SK-N-SH (cell line): Measurements from ENCODE around the gene IL3. TPM values are rescaled to one million over a fixed set of nuclear protein-coding genes. Genes with fewer than 3 reads are reported as not detected.

Experiments
- CTCF ChIA-PET: fragments of 300-600, 350-600 bp; formaldehyde crosslinking; extraction: SDS; loops from one replicate; lab custom pipeline; 2021; lab: Yijun Ruan, JAX
- POLR2A ChIA-PET: fragments of 350-600 bp; sonication (Branson Sonifier 250); formaldehyde crosslinking; extraction: SDS; loops from one replicate; lab custom pipeline; 2020; ENCODE audit warnings: antibody characterized with exemption, inconsistent platforms; lab: Yijun Ruan, JAX
- DNase-seq: peaks from one replicate; pipeline ENCODE4 v3.0.0; 2012
- H2AFZ ChIP-seq: fragments of 200-600 bp; sonication (generic); 2 replicates; pipeline ENCODE4 v1.8.1; 2016; ENCODE audit warnings: antibody characterized with exemption, mild to moderate bottlenecking, low read depth
- H3F3A ChIP-seq: fragments of 200-600 bp; sonication (generic); replicated peaks from 2 replicates; pipeline ENCODE3; 2016; ENCODE audit warnings: antibody characterized with exemption, mild to moderate bottlenecking; ENCODE audit not compliant: insufficient read depth
- H3K27ac ChIP-seq, 2 experiments: fragments of 200-500 bp in 1 of 2; fragments of 200-600 bp in 1 of 2; sonication (Bioruptor generic) in 1 of 2; sonication (generic), shearing (Covaris generic) in 1 of 2; 2 replicates each; pipeline versions ENCODE4 v1.5.1 to v1.6.1; 2014 to 2016; ENCODE audit warnings: low read depth in 2 of 2, inconsistent platforms in 1 of 2, low read length in 1 of 2, mild to moderate bottlenecking in 1 of 2, mixed read lengths in 1 of 2
- H3K27me3 ChIP-seq: fragments of 200-600 bp; sonication (generic), shearing (Covaris generic); 2 replicates; pipeline ENCODE4 v1.6.1; 2016; ENCODE audit warnings: mixed run types; ENCODE audit not compliant: insufficient read depth
- H3K36me3 ChIP-seq, 2 experiments: fragments of 200-500 bp in 1 of 2; fragments of 200-600 bp in 1 of 2; sonication (Bioruptor generic) in 1 of 2; sonication (generic) in 1 of 2; replicated peaks in 1 of 2; 2 replicates each; pipeline versions ENCODE3 to v1.5.1; 2014 to 2016; ENCODE audit warnings: low read length in 1 of 2, mild to moderate bottlenecking in 1 of 2; ENCODE audit not compliant: insufficient read depth in 2 of 2, control insufficient read depth in 1 of 2
- H3K4me1 ChIP-seq, 2 experiments: fragments of 200-500 bp in 1 of 2; fragments of 200-600 bp in 1 of 2; sonication (Bioruptor generic) in 1 of 2; sonication (generic), shearing (Covaris generic) in 1 of 2; 2 replicates each; pipeline versions ENCODE4 v1.5.1 to v1.6.1; 2014 to 2016; ENCODE audit warnings: low read depth in 1 of 2, low read length in 1 of 2, mixed run types in 1 of 2; ENCODE audit not compliant: insufficient read depth in 2 of 2, control insufficient read depth in 1 of 2
- H3K4me2 ChIP-seq: fragments of 200-600 bp; sonication (generic), shearing (Covaris generic); 2 replicates; pipeline ENCODE4 v1.6.1; 2017; ENCODE audit warnings: mixed run types
- H3K4me3 ChIP-seq, 2 experiments: fragments of 200-500 bp in 1 of 2; fragments of 200-600 bp in 1 of 2; sonication (Bioruptor generic) in 1 of 2; sonication (generic), shearing (Covaris generic) in 1 of 2; 2 replicates each; pipeline versions ENCODE4 v1.5.1 to v1.8.1; 2014 to 2016; ENCODE audit warnings: low read depth in 2 of 2, inconsistent platforms in 1 of 2, low read length in 1 of 2, mild to moderate bottlenecking in 1 of 2, mixed read lengths in 1 of 2, moderate library complexity in 1 of 2
- H3K79me2 ChIP-seq: fragments of 200-600 bp; sonication (generic); 2 replicates; pipeline ENCODE4 v1.8.1; 2017; ENCODE audit warnings: mild to moderate bottlenecking; ENCODE audit not compliant: insufficient read depth
- H3K9ac ChIP-seq: fragments of 200-600 bp; sonication (generic); 2 replicates; pipeline ENCODE4 v1.6.1; 2017; ENCODE audit warnings: mixed run types
- H3K9me2 ChIP-seq: fragments of 200-600 bp; sonication (generic); 2 replicates; pipeline ENCODE4 v1.6.1; 2017; ENCODE audit warnings: mixed run types
- H3K9me3 ChIP-seq: fragments of 200-600 bp; sonication (generic); 2 replicates; pipeline ENCODE4 v1.6.1; 2017; ENCODE audit warnings: mixed run types, mild to moderate bottlenecking, moderate library complexity
- H4K20me1 ChIP-seq: fragments of 200-600 bp; sonication (generic); 2 replicates; pipeline ENCODE4 v1.6.1; 2017; ENCODE audit warnings: mild to moderate bottlenecking, mixed run types; ENCODE audit not compliant: insufficient read depth
- EP300 ChIP-seq, 2 experiments: IDR thresholded peaks; 2 replicates each; pipeline versions ENCODE4 v1.4.0 to v1.6.1; 2012; ENCODE audit warnings: borderline replicate concordance in 1 of 2, low read depth in 1 of 2, low read length in 1 of 2
- EZH2phosphoT487 ChIP-seq: fragments of 200-600 bp; sonication (generic); IDR thresholded peaks from 2 replicates; pipeline ENCODE4 v1.6.1; 2017; ENCODE audit warnings: low read depth, mixed run types, mild to moderate bottlenecking, antibody characterized with exemption, moderate library complexity, borderline replicate concordance
- FOSL2 ChIP-seq: IDR thresholded peaks from 2 replicates; pipeline ENCODE4 v1.4.0; 2012; ENCODE audit warnings: low read depth, mild to moderate bottlenecking, moderate library complexity, borderline replicate concordance
- FOXJ3 ChIP-seq: sonication (generic); formaldehyde crosslinking; IDR thresholded peaks from 2 replicates; pipeline ENCODE4 v1.5.1; 2020; ENCODE audit warnings: mild to moderate bottlenecking, missing genetic modification reagents
- MEF2A ChIP-seq: IDR thresholded peaks from 2 replicates; pipeline ENCODE4 v1.4.0; 2012; ENCODE audit warnings: low read depth, borderline replicate concordance
- NRF1 ChIP-seq: IDR thresholded peaks from 2 replicates; pipeline ENCODE4 v1.6.1; 2012; ENCODE audit warnings: low read depth, mild to moderate bottlenecking, low read length
- POLR2AphosphoS5 ChIP-seq: IDR thresholded peaks from 2 replicates; pipeline ENCODE4 v1.6.1; 2012; ENCODE audit warnings: low read depth, low read length
- RCOR1 ChIP-seq: fragments of 150-350 bp; IDR thresholded peaks from 2 replicates; pipeline ENCODE4 v1.6.1; 2017; ENCODE audit warnings: antibody characterized with exemption, low read length
- RFX5 ChIP-seq: IDR thresholded peaks from 2 replicates; pipeline ENCODE4 v1.6.1; 2012; ENCODE audit warnings: mild to moderate bottlenecking, improper control_type of control experiment, low read length
- RXRA ChIP-seq: IDR thresholded peaks from 2 replicates; pipeline ENCODE4 v1.4.0; 2012; ENCODE audit warnings: low read depth, mild to moderate bottlenecking, borderline replicate concordance
- SIN3A ChIP-seq: IDR thresholded peaks from 2 replicates; pipeline ENCODE4 v1.6.1; 2012; ENCODE audit warnings: low read depth, mild to moderate bottlenecking, low read length, moderate library complexity, borderline replicate concordance
- SMC3 ChIP-seq: IDR thresholded peaks from 2 replicates; pipeline ENCODE4 v1.6.1; 2012; ENCODE audit warnings: low read depth, low read length, improper control_type of control experiment
- TAF1 ChIP-seq: IDR thresholded peaks from 2 replicates; pipeline ENCODE4 v1.6.1; 2012; ENCODE audit warnings: low read depth, mild to moderate bottlenecking, low read length, moderate library complexity, borderline replicate concordance
- TCF12 ChIP-seq: IDR thresholded peaks from 2 replicates; pipeline ENCODE4 v1.4.0; 2012
- WGBS: methylation state at CpG from one replicate; pipeline ENCODE4 v1.1.6; 2017; ENCODE audit warnings: low lambda C conversion rate; 5-methylcytosine and 5-hydroxymethylcytosine counted together
- polyA plus RNA-seq, 3 experiments: library from polyadenylated mRNA; depleted of rRNA; stranded (reverse); fragments of >200 nt; gene quantifications; 2 replicates each; pipeline ENCODE4 v1.2.3, GENCODE V29; 2012
- TF ChIP-seq, protein P1 (sequence below): IDR thresholded peaks from 2 replicates; pipeline ENCODE4 v1.6.1; 2012; ENCODE audit warnings: mild to moderate bottlenecking, low read depth, low read length, moderate library complexity
- TF ChIP-seq, protein P2 (sequence below): IDR thresholded peaks from 2 replicates; pipeline ENCODE4; 2012
- TF ChIP-seq, protein P3 (sequence below): fragments of 150-350 bp; IDR thresholded peaks from 2 replicates; pipeline ENCODE4 v1.6.1; 2017; ENCODE audit warnings: antibody characterized with exemption, low read length, low read depth, borderline replicate concordance
- TF ChIP-seq, protein P4 (sequence below): IDR thresholded peaks from 2 replicates; pipeline ENCODE4 v1.4.0; 2012; ENCODE audit warnings: low read depth
- TF ChIP-seq, protein P5 (sequence below): fragments of 150-350 bp; IDR thresholded peaks from 2 replicates; pipeline ENCODE4 v1.6.1; 2016; ENCODE audit warnings: mild to moderate bottlenecking, low read depth, low read length

IL3 gene
- polyA plus RNA-seq, 1 of the 3 experiments (the other 2 are of a cell fraction) = not detected

DNA sequence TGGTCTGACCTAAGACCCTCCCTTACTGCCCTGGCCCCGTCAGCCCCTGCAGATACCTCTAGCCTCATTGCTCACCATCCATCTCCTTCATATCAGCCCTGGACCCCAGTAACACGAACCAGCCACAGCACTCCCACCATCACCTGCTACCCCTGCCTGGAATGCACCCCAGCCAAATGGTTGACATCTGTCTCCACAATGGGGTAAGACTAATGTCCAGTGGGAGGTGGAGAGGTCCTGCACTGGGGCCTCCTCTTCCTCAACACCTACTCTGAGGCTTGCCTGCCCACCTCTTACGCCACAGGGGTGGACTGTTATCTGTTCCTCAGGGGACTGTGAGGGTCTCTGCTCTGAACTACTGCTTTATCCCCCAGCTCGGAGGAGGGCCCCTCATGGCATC is 25.2 kb downstream of the IL3 start (continued):
- TF ChIP-seq, protein P1, sequence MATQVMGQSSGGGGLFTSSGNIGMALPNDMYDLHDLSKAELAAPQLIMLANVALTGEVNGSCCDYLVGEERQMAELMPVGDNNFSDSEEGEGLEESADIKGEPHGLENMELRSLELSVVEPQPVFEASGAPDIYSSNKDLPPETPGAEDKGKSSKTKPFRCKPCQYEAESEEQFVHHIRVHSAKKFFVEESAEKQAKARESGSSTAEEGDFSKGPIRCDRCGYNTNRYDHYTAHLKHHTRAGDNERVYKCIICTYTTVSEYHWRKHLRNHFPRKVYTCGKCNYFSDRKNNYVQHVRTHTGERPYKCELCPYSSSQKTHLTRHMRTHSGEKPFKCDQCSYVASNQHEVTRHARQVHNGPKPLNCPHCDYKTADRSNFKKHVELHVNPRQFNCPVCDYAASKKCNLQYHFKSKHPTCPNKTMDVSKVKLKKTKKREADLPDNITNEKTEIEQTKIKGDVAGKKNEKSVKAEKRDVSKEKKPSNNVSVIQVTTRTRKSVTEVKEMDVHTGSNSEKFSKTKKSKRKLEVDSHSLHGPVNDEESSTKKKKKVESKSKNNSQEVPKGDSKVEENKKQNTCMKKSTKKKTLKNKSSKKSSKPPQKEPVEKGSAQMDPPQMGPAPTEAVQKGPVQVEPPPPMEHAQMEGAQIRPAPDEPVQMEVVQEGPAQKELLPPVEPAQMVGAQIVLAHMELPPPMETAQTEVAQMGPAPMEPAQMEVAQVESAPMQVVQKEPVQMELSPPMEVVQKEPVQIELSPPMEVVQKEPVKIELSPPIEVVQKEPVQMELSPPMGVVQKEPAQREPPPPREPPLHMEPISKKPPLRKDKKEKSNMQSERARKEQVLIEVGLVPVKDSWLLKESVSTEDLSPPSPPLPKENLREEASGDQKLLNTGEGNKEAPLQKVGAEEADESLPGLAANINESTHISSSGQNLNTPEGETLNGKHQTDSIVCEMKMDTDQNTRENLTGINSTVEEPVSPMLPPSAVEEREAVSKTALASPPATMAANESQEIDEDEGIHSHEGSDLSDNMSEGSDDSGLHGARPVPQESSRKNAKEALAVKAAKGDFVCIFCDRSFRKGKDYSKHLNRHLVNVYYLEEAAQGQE = no peak
- no peak for TF ChIP-seq EP300 (IDR thresholded peaks at IDR 0.05; ENCODE audit: borderline replicate concordance in 1 of 2, low read depth in 1 of 2, low read length in 1 of 2)
- no peak for TF ChIP-seq TCF12
- TF ChIP-seq, protein P2, sequence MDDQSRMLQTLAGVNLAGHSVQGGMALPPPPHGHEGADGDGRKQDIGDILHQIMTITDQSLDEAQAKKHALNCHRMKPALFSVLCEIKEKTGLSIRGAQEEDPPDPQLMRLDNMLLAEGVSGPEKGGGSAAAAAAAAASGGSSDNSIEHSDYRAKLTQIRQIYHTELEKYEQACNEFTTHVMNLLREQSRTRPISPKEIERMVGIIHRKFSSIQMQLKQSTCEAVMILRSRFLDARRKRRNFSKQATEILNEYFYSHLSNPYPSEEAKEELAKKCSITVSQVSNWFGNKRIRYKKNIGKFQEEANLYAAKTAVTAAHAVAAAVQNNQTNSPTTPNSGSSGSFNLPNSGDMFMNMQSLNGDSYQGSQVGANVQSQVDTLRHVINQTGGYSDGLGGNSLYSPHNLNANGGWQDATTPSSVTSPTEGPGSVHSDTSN = no peak
- no peak for TF ChIP-seq FOXJ3 (CRISPR knock-in tag)
- TF ChIP-seq RCOR1 = no peak
- no peak for TF ChIP-seq SMC3
- TF ChIP-seq SIN3A = no peak
- TF ChIP-seq NRF1 = no peak
- TF ChIP-seq RXRA = no peak
- TF ChIP-seq POLR2AphosphoS5 = no peak

DNA sequence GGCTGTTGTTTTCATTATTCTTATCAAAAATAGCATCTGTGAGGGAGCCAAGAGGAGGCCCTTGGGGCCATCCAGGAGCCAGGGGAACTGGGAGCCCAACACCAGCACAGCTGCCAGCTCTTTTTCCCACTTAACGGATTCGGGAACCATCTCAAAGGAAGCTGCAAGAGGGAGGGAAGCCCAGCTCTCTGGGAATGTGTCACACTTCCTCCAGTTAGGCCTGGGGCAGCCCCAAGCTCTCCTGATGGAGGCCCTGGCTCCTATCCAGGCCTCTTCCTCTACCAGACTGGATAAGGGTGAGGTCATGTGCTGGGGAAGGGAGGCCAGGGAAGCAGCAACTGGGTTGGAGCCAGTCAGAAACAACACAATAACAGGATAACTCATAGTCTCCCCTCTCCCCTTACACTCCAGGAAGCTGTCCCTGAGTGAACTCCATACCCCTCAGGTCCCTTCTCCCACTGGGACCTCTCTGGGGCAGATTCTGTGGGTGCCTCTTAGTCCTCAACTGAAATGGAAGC is 25.9 kb downstream of the IL3 start:
- Histone ChIP-seq H3K27me3 (no peaks in the 10 kb centered on the region), H3K36me3 (no peaks in the 10 kb centered on the region), H3K4me2 (peak overlapping the region; percentile 45; the same call in 1 of the 2 replicates), H3K9me2 (no peaks in the 10 kb centered on the region), H3K27ac (peak overlapping the region; percentile 22 to 74), H3K4me1 (peaks cover 17% of the 10 kb centered on the region in 2 experiments), H4K20me1 (no peaks in the 10 kb centered on the region), H3K4me3 (no peak overlapping the region), H2AFZ (0 out of 2 replicates have a peak overlapping the region, but pooled peaks have one; percentile 20), H3K9me3 (no peaks in the 10 kb centered on the region), H3K9ac (peak overlapping the region; percentile 46; the same call in 1 of the 2 replicates), H3F3A (peaks cover 5% of the 10 kb centered on the region), H3K79me2 (no peaks in the 10 kb centered on the region)
- ChIA-PET CTCF (interaction anchor here (1.3 to 2.1 kb wide), 2 partner anchors 21 to 24 kb away, joined by 7 to 11 read pairs; no protein-coding TSS in a partner anchor), POLR2A (no interaction called here)
- DNase-seq = peak; percentile 59
- WGBS = 11% methylated on average over 2 of the region's 2 CpGs
- no peak for TF ChIP-seq EZH2phosphoT487
- peak; percentile 89 for TF ChIP-seq TCF12
- TF ChIP-seq, protein P3, sequence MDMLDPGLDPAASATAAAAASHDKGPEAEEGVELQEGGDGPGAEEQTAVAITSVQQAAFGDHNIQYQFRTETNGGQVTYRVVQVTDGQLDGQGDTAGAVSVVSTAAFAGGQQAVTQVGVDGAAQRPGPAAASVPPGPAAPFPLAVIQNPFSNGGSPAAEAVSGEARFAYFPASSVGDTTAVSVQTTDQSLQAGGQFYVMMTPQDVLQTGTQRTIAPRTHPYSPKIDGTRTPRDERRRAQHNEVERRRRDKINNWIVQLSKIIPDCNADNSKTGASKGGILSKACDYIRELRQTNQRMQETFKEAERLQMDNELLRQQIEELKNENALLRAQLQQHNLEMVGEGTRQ = peak; percentile 30; the same call in 1 of the 2 replicates
- TF ChIP-seq, protein P2 = peak; percentile 55
- TF ChIP-seq, protein P4, sequence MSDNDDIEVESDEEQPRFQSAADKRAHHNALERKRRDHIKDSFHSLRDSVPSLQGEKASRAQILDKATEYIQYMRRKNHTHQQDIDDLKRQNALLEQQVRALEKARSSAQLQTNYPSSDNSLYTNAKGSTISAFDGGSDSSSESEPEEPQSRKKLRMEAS = peak; percentile 78
- no peak; the same call in 1 of the 2 replicates for TF ChIP-seq MEF2A
- peak; percentile 65 for TF ChIP-seq FOSL2
- no peak for TF ChIP-seq RFX5
- no peak for TF ChIP-seq TAF1
- TF ChIP-seq RXRA = peak; percentile 94
- TF ChIP-seq, protein P5, sequence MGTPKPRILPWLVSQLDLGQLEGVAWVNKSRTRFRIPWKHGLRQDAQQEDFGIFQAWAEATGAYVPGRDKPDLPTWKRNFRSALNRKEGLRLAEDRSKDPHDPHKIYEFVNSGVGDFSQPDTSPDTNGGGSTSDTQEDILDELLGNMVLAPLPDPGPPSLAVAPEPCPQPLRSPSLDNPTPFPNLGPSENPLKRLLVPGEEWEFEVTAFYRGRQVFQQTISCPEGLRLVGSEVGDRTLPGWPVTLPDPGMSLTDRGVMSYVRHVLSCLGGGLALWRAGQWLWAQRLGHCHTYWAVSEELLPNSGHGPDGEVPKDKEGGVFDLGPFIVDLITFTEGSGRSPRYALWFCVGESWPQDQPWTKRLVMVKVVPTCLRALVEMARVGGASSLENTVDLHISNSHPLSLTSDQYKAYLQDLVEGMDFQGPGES = no peak
